ELR (cell line): Measurements from ENCODE around the gene CCDC86.

Source experiments
- DNase-seq: peaks from one replicate; pipeline ENCODE4 v3.0.0-alpha.2; 2015; ENCODE audit warnings: low read depth

The CCDC86 gene

GRCh38 chr11:60831143-60831500 is 10.8 kb upstream of the CCDC86 start:
- peak; percentile 80 for DNase-seq

DNA sequence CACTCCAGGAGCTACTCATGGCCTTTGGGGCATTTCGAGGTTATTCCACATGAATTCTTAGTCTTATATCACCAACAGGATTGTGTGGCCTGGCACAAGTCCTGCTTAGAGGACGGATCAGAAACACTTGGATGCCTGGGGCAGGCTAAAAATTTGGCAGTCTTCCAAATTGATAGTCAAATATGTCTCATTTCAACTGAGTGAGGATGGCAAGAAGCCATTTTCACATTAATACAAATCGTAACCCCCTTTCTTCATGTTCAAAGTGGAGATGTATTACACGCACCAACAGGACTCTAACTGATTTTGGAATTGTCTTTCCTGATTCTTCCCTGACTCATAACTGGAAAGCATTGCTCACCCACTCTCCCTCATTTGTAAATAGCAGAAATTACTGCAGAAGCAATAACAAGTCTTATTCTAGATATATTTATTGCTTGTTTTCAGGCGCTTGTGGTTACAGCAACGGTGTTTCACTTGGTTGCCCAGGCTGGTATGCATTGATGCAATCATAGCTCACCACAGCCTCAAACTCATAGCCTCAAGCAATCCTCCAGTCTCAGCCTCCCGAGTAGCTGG is 10.3 kb upstream of the CCDC86 start:
- peak; percentile 79 for DNase-seq

DNA sequence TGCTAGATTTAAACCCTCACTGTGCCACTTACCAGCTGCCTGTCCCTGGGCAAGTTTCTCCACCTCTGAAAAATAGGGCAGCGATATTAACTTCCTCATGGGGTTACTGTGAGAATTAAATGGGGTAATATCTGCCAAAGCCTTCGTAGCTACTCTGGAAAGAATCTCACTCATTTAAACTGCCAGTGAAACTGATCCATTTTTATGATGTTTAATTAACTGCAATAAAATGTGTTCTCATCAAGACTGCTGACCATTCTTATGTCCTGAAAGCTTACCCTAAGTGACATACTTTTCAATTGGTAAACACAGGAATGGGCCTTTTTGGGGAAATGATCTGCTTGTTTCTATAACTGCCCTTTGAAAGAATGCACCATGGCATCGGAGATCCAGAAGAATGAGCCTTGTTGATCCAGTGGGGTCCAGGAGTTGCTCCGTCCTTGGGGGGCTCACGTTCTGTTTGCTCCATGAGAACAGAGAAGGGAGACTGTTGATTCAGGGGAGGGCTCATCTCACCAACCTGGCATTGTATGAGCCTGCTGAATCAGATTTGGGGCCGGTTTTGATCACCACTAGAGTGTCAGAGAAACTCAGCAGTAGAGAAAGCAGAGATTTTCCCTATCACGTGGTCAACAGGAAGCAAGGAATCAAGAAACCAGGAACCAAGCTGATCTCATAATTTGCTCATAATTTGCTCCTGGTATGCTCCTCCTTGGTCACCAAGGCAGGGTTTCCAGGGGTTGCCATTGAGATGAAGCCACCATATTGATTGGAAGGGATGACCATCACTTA is 7.0 kb upstream of the CCDC86 start:
- no peak for DNase-seq

GRCh38 chr11:60835534-60835846 is 6.4 kb upstream of the CCDC86 start:
- peak; percentile 66 for DNase-seq

- DNase-seq, result no peak
Measured at GRCh38 chr11:60836866-60837515, 4.9 kb upstream of the CCDC86 start.

DNA sequence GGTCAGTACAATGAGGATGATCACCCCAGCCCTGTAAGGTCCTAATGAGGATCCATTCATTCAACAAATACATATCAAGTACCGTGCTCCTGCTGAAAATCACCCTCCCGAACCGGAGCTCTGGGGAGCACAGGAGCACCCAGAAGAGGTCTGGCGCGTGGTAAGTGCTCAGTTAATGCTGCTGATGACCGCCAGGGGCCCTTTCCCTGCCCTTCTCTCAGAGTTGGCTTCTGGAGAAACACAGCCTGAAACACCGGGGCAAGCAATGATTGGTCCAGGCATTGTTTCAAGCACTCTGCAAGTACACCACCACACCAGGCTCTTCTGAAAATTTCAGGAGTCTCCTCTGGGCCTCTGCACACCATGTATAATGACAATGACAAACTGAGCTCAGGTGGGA is 3.8 kb upstream of the CCDC86 start:
- peak; percentile 40 for DNase-seq

- DNase-seq, result peak; percentile 61
Measured at GRCh38 chr11:60840470-60841430, 1.2 kb upstream of the CCDC86 start.

DNA sequence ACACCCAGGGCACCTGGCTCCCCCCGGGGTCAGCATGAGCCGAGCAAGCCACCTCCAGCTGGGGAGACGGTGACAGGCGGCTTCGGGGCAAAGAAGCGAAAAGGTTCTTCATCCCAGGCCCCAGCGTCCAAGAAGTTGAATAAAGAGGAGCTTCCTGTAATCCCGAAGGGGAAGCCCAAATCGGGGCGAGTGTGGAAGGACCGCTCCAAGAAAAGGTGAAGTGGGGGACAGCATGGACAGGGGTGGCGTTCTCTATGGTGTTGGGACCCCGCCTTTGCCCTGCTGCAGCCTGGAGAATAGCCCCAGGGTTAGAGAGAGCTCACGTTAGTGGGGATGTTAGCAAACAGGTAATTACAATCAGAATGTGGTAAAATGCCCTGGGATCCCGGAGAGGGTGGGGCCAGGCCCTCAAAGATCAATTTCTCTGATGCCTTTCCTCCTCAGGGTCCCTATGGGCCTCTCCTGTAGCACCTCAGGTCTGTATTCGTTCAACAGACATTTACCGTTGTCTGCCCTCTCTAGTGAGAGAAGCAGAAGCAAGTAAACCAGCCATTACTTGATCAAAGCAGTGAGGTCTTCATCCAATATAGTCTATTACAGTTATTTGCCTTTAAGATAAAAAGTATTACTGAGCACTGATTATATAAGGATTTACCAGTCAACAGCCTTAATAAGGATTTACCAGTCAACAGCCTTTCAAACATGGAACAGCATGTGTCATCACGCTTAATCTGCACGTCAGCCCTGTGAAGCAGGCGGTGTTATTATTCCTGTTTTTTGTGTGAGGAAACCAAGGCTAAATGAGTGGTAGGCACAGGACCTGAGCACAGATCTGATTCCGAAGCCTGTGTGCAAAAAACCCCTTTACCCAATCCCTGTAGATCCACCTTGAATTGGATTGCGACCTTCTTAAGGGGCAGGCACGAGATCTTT is 1.0 kb downstream of the CCDC86 start:
- peak; percentile 30 for DNase-seq

DNA sequence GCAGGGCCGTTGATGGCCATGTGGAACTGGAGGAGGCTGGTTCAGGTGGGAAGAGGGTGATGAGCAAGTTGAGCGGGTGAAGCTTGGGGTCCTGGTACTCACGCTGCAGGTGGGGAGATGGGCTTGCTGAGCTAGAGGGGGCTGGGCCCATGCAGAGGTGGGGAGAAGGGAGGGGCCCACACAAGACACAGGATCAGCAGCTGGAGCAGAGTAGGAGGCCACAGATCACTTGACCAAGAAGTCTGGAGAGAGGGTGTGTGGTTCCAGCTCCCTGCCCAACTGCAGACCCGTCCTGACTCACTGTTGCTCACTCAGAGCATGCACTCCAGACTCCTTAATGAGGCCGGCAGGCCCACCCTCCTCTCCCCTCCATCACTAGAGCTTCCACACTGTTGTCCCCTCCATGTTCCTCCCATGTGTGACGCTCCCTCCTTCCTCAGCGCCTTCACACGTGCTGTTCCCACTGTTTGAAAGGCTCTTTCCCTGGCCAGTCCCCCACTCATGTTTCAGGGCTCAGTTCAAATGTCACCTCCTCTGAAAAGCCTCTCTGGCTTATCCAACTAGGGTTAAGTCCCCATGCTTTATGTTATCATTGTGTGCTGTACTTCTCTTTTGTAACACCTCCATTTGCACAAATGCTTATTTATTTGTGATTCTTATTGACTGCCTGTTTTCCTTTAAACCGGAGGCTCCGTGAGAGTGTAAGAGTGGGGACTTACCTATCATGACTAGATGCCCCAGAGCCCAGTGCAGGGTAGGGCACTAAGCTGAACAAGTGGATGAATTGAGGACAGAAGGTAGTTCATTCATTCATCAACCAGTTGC is 2.3 kb downstream of the CCDC86 start:
- DNase-seq, result peak; percentile 63

GRCh38 chr11:60844870-60845221 is 2.9 kb downstream of the CCDC86 start:
- no peak for DNase-seq

DNA sequence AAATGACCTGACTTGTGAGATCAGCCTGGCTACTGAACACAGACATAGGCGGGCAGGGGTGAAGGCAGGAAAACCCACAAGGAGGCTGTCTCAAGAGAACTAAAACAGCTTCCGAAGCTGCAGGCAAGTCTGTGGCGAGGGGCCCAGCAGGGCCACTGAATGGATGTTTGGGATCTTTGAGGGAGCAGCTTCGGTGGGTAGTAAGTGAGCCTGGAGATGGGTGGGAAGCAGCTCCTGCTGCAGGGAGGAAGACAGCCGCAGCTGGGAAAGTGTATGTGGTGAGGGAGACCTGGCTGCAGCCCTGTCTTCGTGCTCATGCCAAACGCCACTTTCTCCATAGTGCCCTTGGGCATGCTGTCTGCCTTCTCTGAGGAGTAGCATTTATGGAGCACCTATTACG is 3.4 kb downstream of the CCDC86 start:
- DNase-seq, result no peak

- DNase-seq, result no peak
Measured at GRCh38 chr11:60847281-60847680, 5.4 kb downstream of the CCDC86 start.

DNA sequence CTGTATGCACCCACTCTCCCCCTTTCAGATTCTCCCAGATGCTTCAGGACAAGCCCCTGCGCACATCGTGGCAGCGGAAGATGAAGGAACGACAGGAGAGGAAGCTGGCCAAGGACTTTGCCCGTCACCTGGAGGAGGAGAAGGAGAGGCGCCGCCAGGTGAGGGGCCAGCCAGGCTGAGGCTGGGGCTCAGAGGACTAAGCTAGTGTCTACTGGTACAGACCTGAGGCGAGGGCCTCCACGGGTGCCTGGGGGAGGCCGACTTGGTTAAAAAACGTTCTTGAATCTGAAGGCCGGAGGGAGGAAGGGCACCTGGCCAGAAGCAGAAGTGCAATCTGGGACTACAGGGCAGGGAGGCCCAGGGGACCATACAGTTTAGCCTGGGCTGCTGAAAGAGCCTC is 6.0 kb downstream of the CCDC86 start:
- no peak for DNase-seq

DNA sequence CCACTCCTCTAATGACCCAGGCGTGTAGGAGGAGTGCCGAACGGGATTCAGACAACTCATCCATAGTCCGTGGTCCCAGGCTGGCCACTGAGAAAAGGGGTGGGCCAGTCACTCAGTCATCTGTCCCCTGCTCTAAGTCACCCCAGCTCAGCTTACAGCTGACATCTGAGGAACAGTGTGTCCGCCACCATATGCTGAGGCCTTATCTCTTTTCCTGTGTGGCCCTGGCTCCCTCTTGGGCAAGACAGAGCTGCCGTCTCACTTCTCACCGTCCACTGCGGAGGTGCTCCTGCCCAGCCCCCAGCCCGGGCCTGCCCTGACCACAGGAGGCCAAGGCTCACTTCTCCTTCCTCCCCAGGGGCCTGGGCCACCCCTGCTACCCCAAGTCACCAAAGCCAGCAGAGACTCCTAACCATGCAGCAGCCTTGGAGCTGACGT is 6.8 kb downstream of the CCDC86 start:
- DNase-seq, result no peak

GRCh38 chr11:60849641-60850520 is 8.0 kb downstream of the CCDC86 start:
- no peak for DNase-seq

DNA sequence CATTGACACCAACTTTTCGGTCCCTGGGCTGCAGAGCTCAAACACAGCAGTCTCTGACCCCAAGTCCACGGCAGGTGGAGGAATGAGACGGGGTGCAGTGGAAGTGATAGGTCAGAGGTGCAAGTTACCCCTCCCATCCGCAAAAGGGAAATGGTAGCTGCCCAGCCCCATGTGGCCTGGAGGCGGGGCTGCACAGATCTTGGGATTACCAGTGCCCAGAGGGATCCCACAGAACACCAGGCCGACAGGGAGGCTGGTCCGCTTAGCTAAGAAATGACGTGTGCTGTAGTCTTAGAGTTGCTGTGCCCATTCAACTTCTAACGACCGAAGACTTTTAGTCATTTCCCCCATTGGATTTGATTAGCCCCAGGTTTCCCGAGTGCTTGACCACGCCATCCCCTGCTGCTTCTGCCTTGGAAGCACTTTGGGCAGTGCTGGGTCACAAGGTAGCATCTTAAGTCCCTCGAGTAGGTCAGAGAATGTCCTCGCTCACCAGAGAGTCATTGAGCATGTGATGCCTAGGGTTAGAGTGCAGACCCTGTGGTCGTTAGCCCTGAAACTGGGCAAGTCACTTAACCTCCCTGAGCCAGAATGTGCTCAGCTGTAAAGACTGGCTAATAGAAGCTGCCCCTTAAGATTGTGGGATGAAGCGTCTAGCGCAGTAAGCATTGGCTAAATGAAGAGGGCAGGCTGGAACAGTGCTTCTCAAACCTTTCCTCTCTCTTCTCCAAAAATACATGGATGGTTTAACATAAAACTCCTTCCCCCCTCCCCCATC is 9.6 kb downstream of the CCDC86 start:
- DNase-seq, result no peak

GRCh38 chr11:60852117-60852981 is 10.4 kb downstream of the CCDC86 start:
- no peak for DNase-seq
